Thyroid gland (tissue), 4 donors: Measurements from ENCODE around the gene LMO1. TPM values are rescaled to one million over a fixed set of nuclear protein-coding genes. Genes with fewer than 3 reads are reported as not detected.
A peak's percentile ranks its signal among the peaks of the same experiment; 100 is the strongest.

Experiments used
- DNase-seq, 2 donors: peaks; one replicate each; pipeline ENCODE4 v3.0.0-alpha.2; 2019
- H3K27ac ChIP-seq, 3 donors: fragments of 200-600 bp; sonication (generic); 1 replicate in 2 of 3; 2 replicates in 1 of 3; pipeline ENCODE4 v1.5.1; 2016 to 2019; ENCODE audit warnings: mild to moderate bottlenecking in 1 of 3, moderate library complexity in 1 of 3
- H3K27me3 ChIP-seq: fragments of 200-600 bp; sonication (generic); one replicate; pipeline ENCODE4 v1.5.1; 2019
- H3K36me3 ChIP-seq, 2 donors: fragments of 200-600 bp; sonication (generic); one replicate each; pipeline ENCODE4 v1.5.1; 2016 to 2019
- H3K4me1 ChIP-seq, 2 donors: fragments of 200-600 bp; sonication (generic); one replicate each; pipeline ENCODE4 v1.5.1; 2017 to 2019
- H3K4me3 ChIP-seq, 3 donors: fragments of 200-600 bp; sonication (generic); replicated peaks in 1 of 3; 1 replicate in 2 of 3; 2 replicates in 1 of 3; pipeline ENCODE4 v1.5.1; 2016; ENCODE audit warnings: mild to moderate bottlenecking in 1 of 3
- H3K9me3 ChIP-seq: fragments of 200-600 bp; sonication (generic); one replicate; pipeline ENCODE4 v1.5.1; 2017
- POLR2A ChIP-seq, 2 donors: fragments of 450-650 bp; IDR thresholded peaks; one replicate each; pipeline ENCODE4 v1.6.1; 2017; ENCODE audit warnings: antibody characterized with exemption in 2 of 2, mild to moderate bottlenecking in 2 of 2, moderate library complexity in 1 of 2
- WGBS, 2 donors: methylation state at CpG; one replicate each; pipeline ENCODE4 v1.1.5; 2017; 5-methylcytosine and 5-hydroxymethylcytosine counted together
- intact Hi-C: fragments of 100-400 bp; cut with DNase I; formaldehyde crosslinking; loops from one replicate; pipeline ENCODE4 v1.15.1; 2023
- total RNA-seq, 4 donors: library from RNA; depleted of rRNA; stranded (reverse); fragments of >200 nt; gene quantifications; one replicate each; pipeline ENCODE4 v1.2.3, GENCODE V29; 2016
- TF ChIP-seq, protein P1 (sequence below), 6 experiments: fragments of 200-600 bp in 3 of 6; fragments of 450-650 bp in 3 of 6; sonication (generic) in 3 of 6; IDR thresholded peaks; one replicate each; pipeline ENCODE4 v1.5.1; 2016 to 2019; ENCODE audit warnings: antibody characterized with exemption in 6 of 6, mild to moderate bottlenecking in 2 of 6, inconsistent platforms in 1 of 6, moderate library complexity in 1 of 6

LMO1 gene
- total RNA-seq, 4 donors from 2014 or later, result 0.59 TPM; not detected in 3

DNA sequence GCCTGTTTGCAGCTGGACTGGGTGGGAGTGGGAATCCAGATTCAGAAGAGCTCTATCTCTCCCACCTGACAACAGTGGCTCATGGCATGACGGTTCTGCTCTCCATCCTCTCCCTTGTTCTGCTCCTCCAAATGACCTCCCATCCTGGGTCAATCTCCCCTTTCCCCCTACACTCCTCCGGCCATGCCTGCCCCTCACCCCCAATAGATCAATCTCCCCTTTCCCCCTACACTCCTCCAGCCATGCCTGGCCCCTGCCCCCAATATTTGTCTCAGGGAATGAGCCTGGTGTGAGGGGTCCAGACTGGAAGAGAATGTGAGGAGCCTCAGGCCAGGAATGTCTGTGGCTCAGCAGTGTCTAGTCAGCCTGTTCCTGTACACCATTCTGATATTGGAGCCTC, 64.0 kb downstream of the LMO1 start:
- TF ChIP-seq, protein P1, sequence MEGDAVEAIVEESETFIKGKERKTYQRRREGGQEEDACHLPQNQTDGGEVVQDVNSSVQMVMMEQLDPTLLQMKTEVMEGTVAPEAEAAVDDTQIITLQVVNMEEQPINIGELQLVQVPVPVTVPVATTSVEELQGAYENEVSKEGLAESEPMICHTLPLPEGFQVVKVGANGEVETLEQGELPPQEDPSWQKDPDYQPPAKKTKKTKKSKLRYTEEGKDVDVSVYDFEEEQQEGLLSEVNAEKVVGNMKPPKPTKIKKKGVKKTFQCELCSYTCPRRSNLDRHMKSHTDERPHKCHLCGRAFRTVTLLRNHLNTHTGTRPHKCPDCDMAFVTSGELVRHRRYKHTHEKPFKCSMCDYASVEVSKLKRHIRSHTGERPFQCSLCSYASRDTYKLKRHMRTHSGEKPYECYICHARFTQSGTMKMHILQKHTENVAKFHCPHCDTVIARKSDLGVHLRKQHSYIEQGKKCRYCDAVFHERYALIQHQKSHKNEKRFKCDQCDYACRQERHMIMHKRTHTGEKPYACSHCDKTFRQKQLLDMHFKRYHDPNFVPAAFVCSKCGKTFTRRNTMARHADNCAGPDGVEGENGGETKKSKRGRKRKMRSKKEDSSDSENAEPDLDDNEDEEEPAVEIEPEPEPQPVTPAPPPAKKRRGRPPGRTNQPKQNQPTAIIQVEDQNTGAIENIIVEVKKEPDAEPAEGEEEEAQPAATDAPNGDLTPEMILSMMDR (IDR thresholded peaks at IDR 0.05), result no peak
- TF ChIP-seq POLR2A (IDR thresholded peaks at IDR 0.05), result no peak
- H3K4me1 ChIP-seq, result no peaks in the 10 kb centered on the region
- intact Hi-C loops, result no loop called here

DNA sequence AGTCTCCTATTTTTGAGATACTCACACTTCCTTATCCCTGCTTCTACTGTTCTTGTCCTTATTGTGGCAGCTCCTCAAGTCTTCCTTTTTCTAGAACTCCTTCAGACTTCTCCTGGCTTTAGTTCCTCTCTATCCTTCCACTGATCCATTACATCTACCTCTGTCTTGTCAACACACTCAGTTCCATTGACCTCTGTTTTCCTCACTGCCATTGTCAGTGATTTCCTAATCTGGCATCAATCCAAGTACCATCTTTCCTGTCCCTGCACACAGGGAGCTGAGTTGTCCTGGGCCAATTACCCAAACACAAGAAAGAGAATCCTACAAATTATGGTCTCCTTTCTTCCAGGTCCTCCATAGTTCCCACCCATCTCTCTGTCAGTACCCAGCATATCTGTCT, 66.9 kb downstream of the LMO1 start:
- TF ChIP-seq, protein P1 (IDR thresholded peaks at IDR 0.05), result no peak
- no peak for TF ChIP-seq POLR2A (IDR thresholded peaks at IDR 0.05)
- H3K27me3 ChIP-seq, result no peaks in the 10 kb centered on the region
- H3K9me3 ChIP-seq, result no peaks in the 10 kb centered on the region
- H3K27ac ChIP-seq, result no peak overlapping the region
- no peaks in the 10 kb centered on the region for H3K36me3 ChIP-seq
- H3K4me1 ChIP-seq, result no peaks in the 10 kb centered on the region
- intact Hi-C loops, result no loop called here
- H3K4me3 ChIP-seq, result no peak overlapping the region
- no peak for DNase-seq

More for the DNA sequence above, 64.0 kb downstream of the LMO1 start:
- 80 to 85% methylated on average over 2 of the region's 2 CpGs for WGBS, 2 donors
- no peak for DNase-seq
- H3K27ac ChIP-seq, result no peak overlapping the region
- no peaks in the 10 kb centered on the region for H3K9me3 ChIP-seq
- no peaks in the 10 kb centered on the region for H3K36me3 ChIP-seq
- no peaks in the 10 kb centered on the region for H3K27me3 ChIP-seq
- no peak overlapping the region for H3K4me3 ChIP-seq

DNA sequence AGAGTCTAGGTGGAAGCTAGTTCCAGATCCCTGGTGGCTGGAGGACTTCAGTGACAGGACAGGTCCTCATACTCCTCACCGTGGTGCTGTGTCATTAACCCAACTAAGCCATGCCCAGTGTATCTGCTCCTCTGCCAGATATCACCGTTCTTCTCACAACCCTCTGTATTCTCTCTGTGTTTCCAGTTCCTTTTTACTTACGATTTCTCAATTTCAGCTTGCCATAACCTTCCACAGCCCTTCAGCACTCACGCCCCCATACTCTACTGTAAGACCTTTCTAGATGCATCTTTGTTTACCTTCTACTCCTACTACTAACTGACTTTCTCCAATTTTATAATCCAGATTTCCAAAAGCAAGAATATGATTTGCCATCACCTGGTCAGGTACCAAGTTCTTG, 68.7 kb downstream of the LMO1 start:
- DNase-seq, result no peak
- H3K36me3 ChIP-seq, result no peaks in the 10 kb centered on the region
- H3K9me3 ChIP-seq, result no peaks in the 10 kb centered on the region
- 75 to 83% methylated on average over 4 of the region's 4 CpGs for WGBS, 2 donors
- no peaks in the 10 kb centered on the region for H3K4me1 ChIP-seq
- no peak for TF ChIP-seq POLR2A (IDR thresholded peaks at IDR 0.05)
- TF ChIP-seq, protein P1 (IDR thresholded peaks at IDR 0.05), result no peak
- H3K27ac ChIP-seq, result no peak overlapping the region
- H3K4me3 ChIP-seq, result no peak overlapping the region
- intact Hi-C loops, result no loop called here
- no peaks in the 10 kb centered on the region for H3K27me3 ChIP-seq

DNA sequence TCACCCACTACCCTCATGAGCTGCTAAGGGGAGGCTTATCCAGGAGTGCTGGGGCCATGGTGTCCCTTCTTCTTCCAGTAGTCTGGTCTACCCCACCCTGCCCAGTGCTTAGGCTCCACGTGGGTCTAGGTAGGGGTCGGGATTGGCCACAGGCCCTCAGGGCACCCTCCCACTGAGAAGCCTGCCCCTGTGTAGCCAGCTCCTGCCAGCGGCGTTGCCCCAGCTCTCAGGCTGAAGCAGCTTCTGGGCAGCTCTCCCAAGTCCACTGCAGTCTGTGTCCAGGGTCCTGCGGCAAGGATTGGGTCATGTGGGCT, 70.8 kb downstream of the LMO1 start:
- intact Hi-C loops, result no loop called here
- no peak for TF ChIP-seq POLR2A (IDR thresholded peaks at IDR 0.05)
- TF ChIP-seq, protein P1 (IDR thresholded peaks at IDR 0.05), result no peak
- H3K4me3 ChIP-seq, result no peak overlapping the region
- no peaks in the 10 kb centered on the region for H3K4me1 ChIP-seq
- no peaks in the 10 kb centered on the region for H3K36me3 ChIP-seq
- H3K27me3 ChIP-seq, result no peaks in the 10 kb centered on the region
- DNase-seq, result peak in 1 of 2 donors; percentile 24
- no peaks in the 10 kb centered on the region for H3K9me3 ChIP-seq
- no peak overlapping the region for H3K27ac ChIP-seq
- 24 to 37% methylated on average over 3 to 4 of the region's 5 CpGs for WGBS, 2 donors

DNA sequence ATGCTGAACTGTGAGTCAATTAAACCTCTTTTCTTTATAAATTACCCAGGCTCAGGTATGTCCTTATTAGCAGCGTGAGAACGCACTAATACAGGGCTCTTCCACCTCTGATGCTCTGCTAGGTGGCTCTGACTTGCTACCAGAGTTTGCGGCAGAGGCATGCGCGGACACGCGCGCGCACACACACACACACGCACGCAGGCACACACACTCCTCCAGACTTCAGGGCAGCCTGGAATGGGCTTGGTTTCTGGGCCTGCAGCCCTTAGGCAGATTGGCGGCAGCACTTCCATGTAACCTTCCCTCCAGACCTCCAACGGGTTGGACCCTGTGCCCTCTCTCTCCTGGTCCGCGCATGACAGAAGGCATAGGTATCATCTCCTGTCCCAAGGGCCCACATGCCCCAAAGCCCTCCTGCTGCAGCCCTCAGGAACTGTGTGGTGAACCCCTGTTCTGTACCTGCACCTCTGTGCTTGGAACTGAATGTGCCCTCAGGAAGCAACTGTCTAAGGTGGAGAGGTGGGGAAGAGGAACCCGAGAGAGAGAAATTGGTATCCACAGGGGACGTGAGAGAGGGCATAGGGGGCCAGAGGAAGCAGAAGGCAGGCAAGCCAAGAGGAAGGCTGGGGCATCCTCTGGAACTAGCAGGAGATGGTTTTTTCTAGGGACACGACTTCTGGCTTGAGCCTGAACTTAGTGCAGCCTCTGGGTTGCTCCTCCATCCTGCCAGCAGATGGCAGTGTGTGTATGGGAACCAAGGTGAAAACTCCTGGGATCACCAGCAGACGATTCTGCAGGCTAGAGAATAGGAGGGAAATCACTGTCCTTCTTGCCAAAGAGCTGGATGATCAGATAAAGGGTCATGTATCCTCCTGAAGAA, 71.4 kb downstream of the LMO1 start:
- WGBS, 2 donors, result 69 to 71% methylated on average over 17 to 19 of the region's 19 CpGs
- H3K36me3 ChIP-seq, result no peaks in the 10 kb centered on the region
- H3K27me3 ChIP-seq, result no peaks in the 10 kb centered on the region
- TF ChIP-seq, protein P1 (IDR thresholded peaks at IDR 0.05), result peak in 4 of 6 experiments; percentile 61 to 85 (median 66)
- TF ChIP-seq POLR2A (IDR thresholded peaks at IDR 0.05), result no peak
- no peaks in the 10 kb centered on the region for H3K4me1 ChIP-seq
- H3K9me3 ChIP-seq, result no peaks in the 10 kb centered on the region
- H3K27ac ChIP-seq, result no peak overlapping the region
- H3K4me3 ChIP-seq, result no peak overlapping the region
- DNase-seq, result peak; percentile 62 to 73
- intact Hi-C loops, result no loop called here
